Subcutaneous abdominal adipose tissue (tissue), 5 donors: ENCODE data around the gene CCR1.

Experiments used
- H3K27ac ChIP-seq: one replicate; pipeline ENCODE4 v1.7.0; 2013; ENCODE audit warnings: low read depth, mild to moderate bottlenecking, inconsistent platforms, low read length, moderate library complexity
- H3K27me3 ChIP-seq, 5 donors: one replicate each; pipeline ENCODE4 v1.7.0; 2013; ENCODE audit warnings: low read length in 5 of 5, inconsistent platforms in 1 of 5; ENCODE audit not compliant: control insufficient read depth in 5 of 5, insufficient read depth in 4 of 5
- H3K36me3 ChIP-seq, 5 donors: one replicate each; pipeline ENCODE4 v1.7.0; 2013; ENCODE audit warnings: low read length in 5 of 5; ENCODE audit not compliant: control insufficient read depth in 5 of 5, insufficient read depth in 5 of 5
- H3K4me1 ChIP-seq, 5 donors: one replicate each; pipeline ENCODE4 v1.7.0; 2013; ENCODE audit warnings: low read length in 5 of 5, mild to moderate bottlenecking in 3 of 5, moderate library complexity in 1 of 5; ENCODE audit not compliant: control insufficient read depth in 5 of 5, insufficient read depth in 5 of 5
- H3K4me3 ChIP-seq, 5 donors: one replicate each; pipeline ENCODE4 v1.7.0; 2013; ENCODE audit warnings: low read length in 5 of 5, low read depth in 1 of 5
- H3K9ac ChIP-seq, 5 donors: one replicate each; pipeline ENCODE4 v1.7.0; 2013; ENCODE audit warnings: low read length in 5 of 5, mild to moderate bottlenecking in 4 of 5, moderate library complexity in 3 of 5
- H3K9me3 ChIP-seq, 5 donors: one replicate each; pipeline ENCODE4 v1.7.0; 2013; ENCODE audit warnings: low read length in 5 of 5; ENCODE audit not compliant: control insufficient read depth in 5 of 5
- donor health status: healthy.
- donor health status: healthy.
- donor health status: healthy.
- donor health status: healthy.
- donor health status: healthy.

The CCR1 gene

DNA sequence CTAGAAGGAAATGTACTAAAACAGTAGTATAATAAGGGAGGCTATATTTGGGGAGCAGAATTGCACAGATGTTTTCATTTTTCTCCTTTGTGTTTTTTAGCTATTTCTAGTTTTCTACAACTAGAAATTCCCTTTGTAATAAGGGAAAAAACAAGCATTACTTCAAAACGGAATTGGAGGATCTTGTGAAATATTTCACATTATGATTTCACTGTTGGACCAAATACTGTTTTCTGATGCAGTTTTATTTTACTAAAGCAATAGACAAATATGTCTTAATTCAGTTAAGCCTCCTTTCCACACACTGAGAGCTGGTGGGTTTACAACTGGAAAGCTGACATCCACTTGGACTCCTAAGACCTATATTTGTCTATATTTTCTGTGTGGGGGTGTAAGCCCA is 7.3 kb downstream of the CCR1 start:
- H3K4me1 ChIP-seq = peaks cover 0 to 12% (median 0%) of the 10 kb centered on the region in 5 donors
- H3K4me3 ChIP-seq = no peak overlapping the region
- no peak overlapping the region for H3K9ac ChIP-seq
- no peaks in the 10 kb centered on the region for H3K27me3 ChIP-seq
- H3K27ac ChIP-seq = no peak overlapping the region
- H3K9me3 ChIP-seq = no peaks in the 10 kb centered on the region
- H3K36me3 ChIP-seq = peaks cover 0 to 14% (median 2%) of the 10 kb centered on the region in 5 donors

DNA sequence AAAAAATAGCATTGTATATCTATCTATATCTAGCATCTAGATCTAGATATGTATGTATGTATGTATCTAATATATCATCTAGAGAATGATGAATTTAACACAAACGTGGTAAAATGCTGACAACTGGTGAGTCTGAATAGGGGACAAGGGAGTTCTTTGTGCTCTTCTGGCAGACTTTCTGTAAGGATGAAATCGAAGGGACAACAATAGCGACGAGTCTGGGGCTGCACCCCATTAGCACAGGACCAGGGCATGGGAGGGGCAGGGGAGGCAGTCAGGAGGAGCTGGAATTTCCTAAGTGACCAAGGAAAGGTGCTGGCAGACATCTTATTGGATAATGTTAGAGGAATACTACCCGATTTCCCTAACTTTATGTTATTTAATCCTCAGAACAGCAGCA is 7.9 kb downstream of the CCR1 start:
- H3K27ac ChIP-seq = no peak overlapping the region
- H3K4me1 ChIP-seq = peaks cover 0 to 12% (median 0%) of the 10 kb centered on the region in 5 donors
- H3K27me3 ChIP-seq = no peaks in the 10 kb centered on the region
- no peak overlapping the region for H3K9ac ChIP-seq
- H3K36me3 ChIP-seq = peaks cover 0 to 14% (median 2%) of the 10 kb centered on the region in 5 donors
- H3K4me3 ChIP-seq = no peak overlapping the region
- H3K9me3 ChIP-seq = no peaks in the 10 kb centered on the region

DNA sequence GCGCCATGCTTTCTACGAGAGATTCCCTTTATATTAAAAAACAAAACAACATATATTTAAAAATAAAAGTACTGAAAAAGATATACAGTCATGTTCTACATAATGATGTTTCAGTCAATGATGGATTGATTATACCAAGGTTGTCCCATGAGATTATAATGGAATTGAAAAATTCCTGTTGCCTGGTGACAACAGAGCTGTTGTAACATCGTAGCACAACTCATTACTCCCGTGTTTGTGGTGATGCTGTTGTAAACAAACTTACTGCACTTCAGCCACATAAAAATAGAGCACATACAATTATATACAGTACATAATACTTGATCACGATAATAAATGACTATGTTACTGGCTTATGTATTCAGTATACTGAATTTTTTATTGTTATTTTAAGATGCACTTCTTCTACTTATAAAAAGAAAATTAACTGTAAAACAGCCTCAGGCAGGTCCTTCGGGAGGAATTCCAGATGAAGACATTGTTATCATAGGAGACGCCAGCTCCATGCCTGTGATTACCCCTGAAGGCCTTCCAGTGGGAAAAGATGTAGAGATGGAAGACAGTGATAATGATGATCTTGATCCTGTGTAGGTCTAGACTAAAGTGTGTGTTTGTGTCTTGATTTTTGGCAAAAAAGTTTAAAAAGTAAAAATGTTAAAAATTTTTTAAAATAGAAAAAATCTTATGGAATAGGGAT is 11.7 kb downstream of the CCR1 start:
- H3K27me3 ChIP-seq = no peaks in the 10 kb centered on the region
- H3K27ac ChIP-seq = no peak overlapping the region
- H3K9me3 ChIP-seq = peaks cover 5 to 12% (median 10%) of the 10 kb centered on the region in 5 donors
- H3K4me3 ChIP-seq = no peak overlapping the region
- H3K4me1 ChIP-seq = peaks cover 0 to 9% (median 0%) of the 10 kb centered on the region in 5 donors
- H3K36me3 ChIP-seq = peaks cover 0 to 3% (median 0%) of the 10 kb centered on the region in 5 donors
- H3K9ac ChIP-seq = no peak overlapping the region

DNA sequence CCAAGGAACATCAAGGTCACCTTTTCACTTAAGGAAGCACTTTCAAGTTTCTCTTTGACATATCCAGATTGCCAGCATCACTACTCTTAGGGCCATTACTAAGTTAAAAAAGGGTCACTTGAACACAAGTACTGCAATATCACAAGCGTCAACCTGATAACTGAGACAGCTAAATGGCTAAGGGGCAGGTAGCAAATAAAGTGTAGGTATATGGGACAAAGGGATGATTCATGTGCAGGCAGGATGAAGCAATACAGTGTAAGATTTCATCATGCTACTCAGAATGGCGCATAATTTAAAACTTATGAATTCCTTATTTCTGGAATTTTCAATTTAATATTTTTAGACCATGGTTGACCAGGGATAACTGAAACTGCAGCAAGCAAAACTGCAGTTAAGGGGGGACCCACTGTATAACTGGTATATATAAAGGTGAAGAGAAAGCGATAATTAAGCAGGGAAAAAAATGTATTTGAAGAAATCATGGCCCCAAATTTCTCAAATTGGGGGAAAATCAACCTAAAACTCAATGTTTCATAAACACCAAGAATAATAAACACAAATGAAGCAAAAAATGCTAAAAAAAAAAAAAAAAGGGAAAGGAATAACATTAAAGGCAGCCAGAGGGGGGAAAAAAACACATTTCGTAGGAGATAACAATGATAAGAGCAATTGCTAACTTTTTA is 13.1 kb downstream of the CCR1 start:
- no peaks in the 10 kb centered on the region for H3K36me3 ChIP-seq
- peaks cover 5 to 12% (median 10%) of the 10 kb centered on the region in 5 donors for H3K9me3 ChIP-seq
- no peak overlapping the region for H3K9ac ChIP-seq
- H3K4me1 ChIP-seq = peaks cover 0 to 4% (median 0%) of the 10 kb centered on the region in 5 donors
- no peak overlapping the region for H3K27ac ChIP-seq
- no peak overlapping the region for H3K4me3 ChIP-seq
- H3K27me3 ChIP-seq = no peaks in the 10 kb centered on the region

DNA sequence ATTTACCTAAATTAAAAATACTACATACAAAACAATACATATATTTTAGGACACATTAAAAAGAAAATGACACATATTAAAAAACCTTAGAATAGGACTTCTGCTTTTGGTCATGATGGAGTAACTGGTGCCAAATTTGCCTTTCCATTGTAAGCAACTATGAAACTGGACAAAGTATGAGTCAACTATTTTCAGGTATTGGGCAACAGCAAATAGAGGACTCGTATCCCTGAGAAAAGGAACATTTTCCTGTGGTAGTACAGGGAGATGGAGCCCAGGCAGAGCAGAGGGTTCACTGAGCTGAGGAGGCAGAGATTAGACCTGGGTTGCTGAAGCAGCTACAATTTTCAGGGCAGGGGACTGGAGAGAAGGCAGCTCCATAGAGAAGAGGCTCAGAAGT is 14.7 kb downstream of the CCR1 start:
- Histone ChIP-seq H3K4me3 (no peak overlapping the region), H3K27ac (no peak overlapping the region), H3K9me3 (peaks cover 5 to 12% (median 10%) of the 10 kb centered on the region in 5 donors), H3K27me3 (no peaks in the 10 kb centered on the region), H3K4me1 (peaks cover 0 to 4% (median 0%) of the 10 kb centered on the region in 5 donors), H3K9ac (no peak overlapping the region), H3K36me3 (no peaks in the 10 kb centered on the region)

DNA sequence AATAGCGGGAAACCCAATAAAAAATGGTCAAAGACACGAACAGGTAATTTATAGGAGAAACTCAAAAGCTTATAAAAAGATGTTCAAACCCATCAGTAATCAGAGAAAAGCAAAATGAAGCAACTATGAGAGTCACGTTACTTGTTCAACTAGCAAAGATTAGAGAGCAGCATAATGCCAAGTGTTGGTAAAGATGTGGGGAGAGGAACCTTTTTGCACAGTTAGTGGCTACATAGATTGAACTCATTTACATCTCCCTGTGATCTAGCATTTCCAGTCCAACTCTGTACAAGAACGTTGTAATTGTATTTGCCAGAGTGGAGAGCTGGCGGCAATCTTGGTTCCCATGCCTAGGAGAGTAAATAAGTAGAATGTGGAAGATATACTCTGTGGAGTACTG is 15.2 kb downstream of the CCR1 start:
- H3K27ac ChIP-seq = no peak overlapping the region

DNA sequence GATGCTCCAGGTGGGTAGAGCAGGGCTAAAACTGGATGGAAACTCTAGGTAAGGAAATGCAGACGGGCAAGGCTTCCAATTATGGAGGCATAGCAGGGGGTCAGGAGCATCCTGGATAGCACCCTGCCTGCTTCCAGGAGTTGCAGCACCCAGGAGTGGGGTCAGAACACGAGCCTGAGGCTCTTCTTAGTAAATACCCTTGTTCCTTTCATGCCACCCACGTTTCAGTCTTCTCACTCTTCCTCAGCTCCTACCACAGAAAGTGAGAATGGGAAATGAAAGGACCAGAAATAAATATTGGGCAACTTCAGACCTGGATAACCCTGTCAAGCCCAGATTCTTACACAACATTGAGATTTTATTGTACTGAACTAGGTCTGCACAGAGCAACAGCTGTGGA is 16.4 kb downstream of the CCR1 start:
- Histone ChIP-seq H3K4me3 (no peak overlapping the region), H3K4me1 (peaks cover 0 to 4% (median 0%) of the 10 kb centered on the region in 5 donors), H3K36me3 (no peaks in the 10 kb centered on the region), H3K9ac (no peak overlapping the region), H3K9me3 (peaks cover 5 to 12% (median 10%) of the 10 kb centered on the region in 5 donors), H3K27ac (no peak overlapping the region), H3K27me3 (no peaks in the 10 kb centered on the region)

More for the DNA sequence above, 15.2 kb downstream of the CCR1 start:
- Histone ChIP-seq H3K4me1 (peaks cover 0 to 4% (median 0%) of the 10 kb centered on the region in 5 donors), H3K4me3 (no peak overlapping the region), H3K27me3 (no peaks in the 10 kb centered on the region), H3K9ac (no peak overlapping the region), H3K9me3 (peaks cover 5 to 12% (median 10%) of the 10 kb centered on the region in 5 donors), H3K36me3 (no peaks in the 10 kb centered on the region)

DNA sequence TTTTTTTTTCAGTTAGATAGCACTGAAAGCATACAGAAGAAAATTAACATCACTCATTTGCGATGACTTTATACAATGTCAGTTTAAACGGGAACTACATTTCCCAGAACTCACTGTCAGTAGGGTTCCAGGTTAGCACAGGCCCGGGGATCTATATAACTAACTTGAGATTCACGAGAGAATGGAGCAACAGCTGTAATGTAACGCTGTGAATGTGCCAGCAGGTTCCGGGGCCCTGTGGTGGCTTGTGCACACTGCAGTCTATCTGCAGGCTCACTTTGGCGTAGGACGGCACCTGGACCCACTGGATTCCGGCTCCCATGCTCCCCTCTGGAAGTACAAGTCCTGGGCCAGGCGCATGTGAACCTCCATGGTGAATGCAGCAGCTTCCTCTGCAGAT is 19.4 kb downstream of the CCR1 start:
- Histone ChIP-seq H3K4me1 (peaks cover 0 to 2% (median 0%) of the 10 kb centered on the region in 5 donors), H3K9me3 (peaks cover 3 to 4% (median 4%) of the 10 kb centered on the region in 5 donors), H3K36me3 (no peaks in the 10 kb centered on the region), H3K4me3 (no peak overlapping the region), H3K9ac (no peak overlapping the region), H3K27me3 (no peaks in the 10 kb centered on the region), H3K27ac (no peak overlapping the region)

DNA sequence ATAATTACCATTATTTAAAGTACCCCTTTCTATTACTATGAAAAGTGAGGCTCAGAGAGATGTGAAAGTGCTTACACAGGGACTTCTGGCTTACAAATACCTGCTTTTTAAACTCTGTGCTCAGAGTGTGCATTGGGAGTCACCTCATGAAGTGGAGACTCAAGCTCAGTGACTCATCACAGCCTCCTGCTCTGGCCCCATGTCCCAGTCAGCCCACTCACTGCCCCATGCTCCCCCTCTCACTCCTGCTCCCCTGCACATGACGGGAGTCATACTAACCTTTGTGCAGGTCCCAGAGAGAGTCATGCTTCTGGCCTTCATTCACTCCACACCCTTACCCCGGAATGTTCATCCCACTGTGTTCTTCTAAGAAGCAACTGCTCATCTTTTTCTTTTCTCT is 20.2 kb downstream of the CCR1 start:
- Histone ChIP-seq H3K36me3 (no peaks in the 10 kb centered on the region), H3K27me3 (no peaks in the 10 kb centered on the region), H3K4me3 (no peak overlapping the region), H3K4me1 (peaks cover 0 to 5% (median 0%) of the 10 kb centered on the region in 5 donors), H3K9me3 (peaks cover 0 to under 1% (median 0%) of the 10 kb centered on the region in 5 donors), H3K9ac (no peak overlapping the region), H3K27ac (no peak overlapping the region)

DNA sequence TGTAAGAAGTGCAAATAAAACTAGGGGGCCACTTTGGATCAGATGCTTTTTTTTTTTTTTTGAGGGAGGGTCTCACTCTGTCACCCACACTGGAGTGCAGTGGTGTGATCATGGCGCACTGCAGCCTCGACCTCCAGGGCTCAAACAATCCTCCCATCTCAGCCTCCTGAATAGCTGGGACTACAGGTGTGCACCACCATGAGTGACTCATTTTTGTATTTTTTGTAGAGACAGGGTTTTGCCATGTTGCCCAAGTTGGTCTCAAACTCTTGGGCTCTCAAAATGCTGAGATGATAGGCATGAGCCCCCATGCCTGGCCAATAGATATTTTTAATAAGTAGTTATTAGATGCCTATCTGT is 20.8 kb downstream of the CCR1 start:
- Histone ChIP-seq H3K9ac (no peak overlapping the region), H3K27ac (no peak overlapping the region), H3K4me3 (no peak overlapping the region), H3K9me3 (no peaks in the 10 kb centered on the region), H3K36me3 (no peaks in the 10 kb centered on the region), H3K27me3 (no peaks in the 10 kb centered on the region), H3K4me1 (peaks cover 0 to 6% (median 0%) of the 10 kb centered on the region in 5 donors)
